GM12801 (cell line): Measurements from ENCODE around the gene TUBG2.

Source experiments
- CTCF ChIP-seq: IDR thresholded peaks from one replicate; pipeline ENCODE4 v1.5.1; 2011; ENCODE audit warnings: control low read depth; ENCODE audit not compliant: insufficient read length; ENCODE audit errors: extremely low read depth

TUBG2 gene

GRCh38 chr17:42623732-42624596 lies 35.1 kb upstream of the TUBG2 start:
- TF ChIP-seq CTCF = no peak

- no peak for TF ChIP-seq CTCF
Measured at GRCh38 chr17:42629411-42630009, 29.6 kb upstream of the TUBG2 start.

- no peak for TF ChIP-seq CTCF
Measured at GRCh38 chr17:42632949-42633444, 26.1 kb upstream of the TUBG2 start.

GRCh38 chr17:42639525-42640113 lies 19.5 kb upstream of the TUBG2 start:
- TF ChIP-seq CTCF = no peak

GRCh38 chr17:42640121-42640520 lies 19.0 kb upstream of the TUBG2 start:
- TF ChIP-seq CTCF = no peak

- TF ChIP-seq CTCF = no peak
Measured at GRCh38 chr17:42642336-42642735, 16.7 kb upstream of the TUBG2 start.

- TF ChIP-seq CTCF = no peak
Measured at GRCh38 chr17:42647778-42648177, 11.3 kb upstream of the TUBG2 start.
